Measurements from ENCODE around the gene CCDC13.

The CCDC13 gene

DNA sequence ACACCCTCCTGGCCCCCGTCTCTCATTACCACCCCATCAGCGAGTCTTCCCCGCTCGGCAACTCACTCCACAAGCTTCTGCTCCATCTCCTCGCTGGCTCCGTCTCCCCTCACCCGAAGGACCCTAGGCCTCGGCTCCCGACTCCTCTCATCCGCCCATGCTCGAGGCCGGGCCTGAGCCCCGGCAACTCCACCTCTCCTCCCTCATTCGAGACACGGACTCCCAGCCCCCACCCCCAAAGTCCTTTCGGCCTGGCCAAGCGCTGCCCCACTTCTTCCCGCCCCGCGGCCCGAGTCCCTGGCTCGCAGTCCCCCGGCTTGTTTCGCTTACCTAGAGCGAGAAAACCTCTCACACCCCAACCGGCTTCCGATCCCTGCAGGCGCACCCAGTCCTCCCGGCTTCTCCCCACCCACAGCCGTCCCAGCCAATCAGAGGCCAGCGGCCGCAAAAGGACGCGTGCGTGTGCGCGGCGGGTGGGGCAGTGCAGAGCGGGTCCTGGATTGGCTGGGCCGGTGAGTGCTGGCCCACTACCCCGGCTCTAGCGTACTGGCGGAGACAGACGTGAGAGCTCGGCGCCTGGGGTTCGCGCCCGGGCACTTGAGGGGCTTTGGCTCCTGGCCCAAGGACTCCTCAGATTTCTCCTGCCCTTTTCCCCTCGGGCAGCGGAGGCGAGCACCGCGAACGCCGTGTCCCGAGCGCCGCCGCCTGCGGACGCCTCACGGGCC is 31.2 kb upstream of the CCDC13 start, which contains the start of gene HIGD1A:
TSS of gene HIGD1A (minus strand) at position 385 of the 725 bp plus-strand sequence. CDS start 10,237 bp downstream, outside the sequence.
- no peaks in the 10 kb centered on the region for H3K9me3 Mint-ChIP-seq
- peaks cover 19 to 22% of the 10 kb centered on the region in 2 donors for H3K27me3 Mint-ChIP-seq
- peak within 1 kb of the TSS; percentile 96 for H3K4me3 Mint-ChIP-seq
- ATAC-seq (replicated peaks) (peak; percentile 97), DNase-seq (peak; percentile 84 to 86 (median 86))
- peak within 1 kb of the TSS; percentile 87 to 96 for H3K27ac Mint-ChIP-seq
- peaks cover 25 to 42% of the 10 kb centered on the region in 2 donors for H3K4me1 Mint-ChIP-seq (ENCODE audit: low read depth in 2 of 2)
- H3K36me3 Mint-ChIP-seq (ENCODE audit: insufficient read depth): peaks cover 16% of the 10 kb centered on the region

DNA sequence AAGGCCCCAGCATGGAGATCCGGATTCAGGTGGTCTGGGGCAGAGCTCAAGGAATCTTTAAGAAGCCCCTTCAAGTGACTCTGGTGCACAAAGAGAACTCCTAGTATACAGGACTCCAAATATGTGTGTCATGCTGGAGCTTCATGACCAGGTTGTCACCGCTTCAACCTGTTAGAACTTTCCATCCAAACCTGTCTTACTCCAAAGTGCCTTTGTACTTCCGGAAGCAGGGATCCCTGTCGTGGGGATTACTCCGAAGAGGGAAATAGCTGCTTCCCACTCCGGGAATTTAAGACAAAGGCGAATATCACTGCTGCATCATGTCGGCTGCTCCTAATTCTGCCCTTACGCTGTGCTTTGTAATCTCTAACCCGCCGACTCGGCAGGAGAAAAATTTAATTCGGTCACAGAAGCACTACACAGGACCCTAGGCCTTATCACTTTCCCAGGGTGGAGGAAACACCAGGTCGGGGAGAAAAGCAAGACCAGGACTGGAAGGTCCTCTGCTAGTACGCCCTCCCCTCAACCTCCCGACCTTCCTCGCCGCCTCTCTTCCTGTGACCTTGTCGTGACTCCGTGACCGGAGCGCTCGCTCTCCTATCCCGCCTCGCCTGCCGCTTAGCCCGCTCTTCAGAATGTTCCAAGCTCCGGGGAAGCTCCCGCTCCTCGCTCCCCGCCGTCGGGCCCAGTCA is 30.5 kb upstream of the CCDC13 start:
- H3K4me3 Mint-ChIP-seq: peak overlapping the region; percentile 96
- H3K4me1 Mint-ChIP-seq (ENCODE audit: low read depth in 2 of 2): peaks cover 25 to 42% of the 10 kb centered on the region in 2 donors
- H3K27me3 Mint-ChIP-seq: peaks cover 16 to 19% of the 10 kb centered on the region in 2 donors
- peak in 1 of 3 experiments; percentile 4 for DNase-seq
- H3K9me3 Mint-ChIP-seq: no peaks in the 10 kb centered on the region
- ATAC-seq (replicated peaks): peak; percentile 11
- H3K27ac Mint-ChIP-seq: peak overlapping the region; percentile 87 to 96
- peaks cover 16% of the 10 kb centered on the region for H3K36me3 Mint-ChIP-seq (ENCODE audit: insufficient read depth)

DNA sequence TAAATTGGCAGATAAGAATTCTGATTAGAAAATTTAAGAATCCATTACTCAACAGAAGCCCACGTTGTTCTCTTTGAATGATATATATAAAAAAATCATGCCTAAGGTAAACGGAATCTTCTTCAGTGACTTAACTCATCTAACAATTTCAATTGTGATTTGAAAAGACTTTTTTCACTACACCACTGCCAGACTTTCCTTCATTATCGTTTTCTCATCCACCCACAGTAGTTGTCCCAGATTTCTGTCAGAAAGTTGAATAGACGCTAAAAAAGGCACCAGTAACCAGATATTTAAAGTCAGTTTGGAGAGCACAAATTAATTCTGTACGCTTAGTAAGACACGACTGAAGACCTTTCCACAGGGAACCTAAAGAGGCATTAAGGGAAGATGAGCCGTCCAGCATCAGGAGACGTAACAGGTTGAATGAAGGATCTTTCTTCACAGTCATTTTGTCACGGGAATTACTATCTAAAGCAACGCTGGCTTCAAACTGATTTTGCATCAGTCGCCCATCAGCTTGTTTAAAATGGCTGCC is 29.9 kb upstream of the CCDC13 start:
- H3K9me3 Mint-ChIP-seq: no peaks in the 10 kb centered on the region
- peak overlapping the region; percentile 96 for H3K4me3 Mint-ChIP-seq
- DNase-seq: no peak
- peaks cover 16 to 19% of the 10 kb centered on the region in 2 donors for H3K27me3 Mint-ChIP-seq
- peak overlapping the region; percentile 87 to 96 for H3K27ac Mint-ChIP-seq
- peaks cover 16% of the 10 kb centered on the region for H3K36me3 Mint-ChIP-seq (ENCODE audit: insufficient read depth)
- peaks cover 25 to 42% of the 10 kb centered on the region in 2 donors for H3K4me1 Mint-ChIP-seq (ENCODE audit: low read depth in 2 of 2)
- ATAC-seq (replicated peaks): no peak

DNA sequence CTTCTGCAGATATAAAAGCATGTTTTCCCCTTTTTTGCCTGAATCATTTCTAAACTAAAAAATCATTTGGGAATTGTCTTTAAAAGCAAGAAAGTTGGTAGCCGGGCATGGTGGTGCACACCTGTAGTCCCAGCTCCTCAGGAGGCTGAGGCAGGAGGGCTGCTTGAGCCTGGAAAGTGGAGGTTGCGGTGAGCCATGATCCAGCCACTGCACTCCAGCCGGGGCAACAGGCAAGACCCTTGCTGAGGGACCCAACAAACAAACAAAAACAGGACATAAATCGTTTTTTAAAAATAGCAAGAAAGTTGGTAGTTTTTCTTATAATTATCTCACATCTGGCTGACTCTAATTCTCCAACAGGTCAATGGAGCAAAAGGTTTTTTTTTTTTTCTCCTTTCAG is 28.7 kb upstream of the CCDC13 start:
- H3K4me1 Mint-ChIP-seq (ENCODE audit: low read depth in 2 of 2): peaks cover 25 to 42% of the 10 kb centered on the region in 2 donors
- H3K27me3 Mint-ChIP-seq: peaks cover 13 to 16% of the 10 kb centered on the region in 2 donors
- H3K36me3 Mint-ChIP-seq (ENCODE audit: insufficient read depth): peaks cover 16% of the 10 kb centered on the region
- DNase-seq (no peak), ATAC-seq (replicated peaks) (no peak)
- H3K4me3 Mint-ChIP-seq: no peak overlapping the region
- H3K27ac Mint-ChIP-seq: no peak overlapping the region
- no peaks in the 10 kb centered on the region for H3K9me3 Mint-ChIP-seq

DNA sequence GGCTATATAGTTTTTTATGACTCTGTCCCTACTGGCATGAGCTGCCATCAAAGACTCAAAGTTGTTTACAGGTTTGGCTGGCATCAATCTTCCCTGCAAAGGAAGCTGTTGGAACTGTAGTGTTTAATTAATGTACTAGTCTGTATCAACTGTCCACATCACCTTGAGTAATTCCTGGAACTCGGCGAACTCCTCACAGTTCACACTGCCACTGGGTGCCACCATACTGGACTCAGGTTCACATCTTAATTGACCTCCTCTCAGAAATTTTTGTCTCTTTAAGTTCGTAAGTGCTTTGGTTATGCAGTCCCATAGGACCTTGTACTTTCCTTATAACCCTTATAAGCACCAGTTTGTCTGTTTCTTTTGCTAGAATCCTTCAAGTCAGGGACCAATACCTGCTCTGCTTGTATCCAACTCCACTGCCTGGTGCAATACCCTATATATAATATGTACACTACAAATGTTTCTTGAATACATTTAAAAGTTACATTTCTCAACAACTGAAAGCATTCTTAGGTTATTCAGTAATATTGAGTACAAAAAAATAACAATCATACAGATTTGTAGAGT is 28.1 kb upstream of the CCDC13 start:
- DNase-seq (no peak), ATAC-seq (replicated peaks) (no peak)
- H3K9me3 Mint-ChIP-seq: no peaks in the 10 kb centered on the region
- peaks cover 25 to 46% of the 10 kb centered on the region in 2 donors for H3K4me1 Mint-ChIP-seq (ENCODE audit: low read depth in 2 of 2)
- H3K27ac Mint-ChIP-seq: peak overlapping the region in 1 of 2 donors; percentile 25
- peaks cover 8 to 10% of the 10 kb centered on the region in 2 donors for H3K27me3 Mint-ChIP-seq
- H3K36me3 Mint-ChIP-seq (ENCODE audit: insufficient read depth): peaks cover 14% of the 10 kb centered on the region
- no peak overlapping the region for H3K4me3 Mint-ChIP-seq

DNA sequence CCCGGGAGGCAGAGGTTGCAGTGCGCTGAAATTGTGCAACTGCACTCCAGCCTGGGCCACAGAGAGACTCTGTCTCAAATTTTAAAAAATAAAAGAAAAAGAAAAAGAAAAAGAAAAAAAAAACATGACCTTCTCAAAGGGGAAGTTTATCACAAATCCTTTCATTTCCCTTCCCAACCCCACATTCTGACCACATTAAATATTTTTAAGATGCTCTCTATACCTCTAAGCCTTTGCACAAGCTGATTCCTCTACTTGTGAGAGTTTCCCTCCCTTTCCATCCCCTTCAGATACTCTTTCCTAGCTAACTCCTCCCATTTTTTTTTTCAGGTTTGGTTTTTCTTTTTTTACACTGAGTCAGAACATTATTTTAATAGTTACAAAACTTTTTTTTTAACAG is 27.2 kb upstream of the CCDC13 start:
- peaks cover 25 to 53% of the 10 kb centered on the region in 2 donors for H3K4me1 Mint-ChIP-seq (ENCODE audit: low read depth in 2 of 2)
- H3K27ac Mint-ChIP-seq: peak overlapping the region in 1 of 2 donors; percentile 41
- ATAC-seq (replicated peaks): no peak
- H3K27me3 Mint-ChIP-seq: peaks cover 0 to 1% of the 10 kb centered on the region in 2 donors
- peaks cover 15% of the 10 kb centered on the region for H3K36me3 Mint-ChIP-seq (ENCODE audit: insufficient read depth)
- DNase-seq: no peak
- no peaks in the 10 kb centered on the region for H3K9me3 Mint-ChIP-seq
- no peak overlapping the region for H3K4me3 Mint-ChIP-seq

DNA sequence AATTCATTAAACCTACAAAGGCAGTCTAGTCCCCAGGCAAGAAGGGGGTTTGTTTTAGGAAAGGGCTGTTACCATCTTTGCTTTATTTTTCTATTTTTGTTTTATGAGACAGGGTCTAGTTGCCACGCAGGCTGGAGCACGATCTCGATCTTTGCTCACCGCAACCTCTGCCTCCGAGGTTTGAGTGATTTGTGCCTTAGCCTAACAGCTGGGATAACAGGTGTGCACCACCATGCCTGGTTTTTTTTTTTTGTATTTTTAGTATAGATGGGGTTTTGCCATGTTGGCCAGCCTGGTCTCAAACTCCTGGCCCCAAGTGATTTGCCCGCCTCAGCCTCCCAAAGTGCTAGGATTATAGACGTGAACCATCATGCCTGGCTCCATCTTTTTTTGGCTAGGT is 26.3 kb upstream of the CCDC13 start:
- H3K36me3 Mint-ChIP-seq (ENCODE audit: insufficient read depth): peaks cover 11% of the 10 kb centered on the region
- peaks cover 21 to 51% of the 10 kb centered on the region in 2 donors for H3K4me1 Mint-ChIP-seq (ENCODE audit: low read depth in 2 of 2)
- no peak overlapping the region for H3K4me3 Mint-ChIP-seq

DNA sequence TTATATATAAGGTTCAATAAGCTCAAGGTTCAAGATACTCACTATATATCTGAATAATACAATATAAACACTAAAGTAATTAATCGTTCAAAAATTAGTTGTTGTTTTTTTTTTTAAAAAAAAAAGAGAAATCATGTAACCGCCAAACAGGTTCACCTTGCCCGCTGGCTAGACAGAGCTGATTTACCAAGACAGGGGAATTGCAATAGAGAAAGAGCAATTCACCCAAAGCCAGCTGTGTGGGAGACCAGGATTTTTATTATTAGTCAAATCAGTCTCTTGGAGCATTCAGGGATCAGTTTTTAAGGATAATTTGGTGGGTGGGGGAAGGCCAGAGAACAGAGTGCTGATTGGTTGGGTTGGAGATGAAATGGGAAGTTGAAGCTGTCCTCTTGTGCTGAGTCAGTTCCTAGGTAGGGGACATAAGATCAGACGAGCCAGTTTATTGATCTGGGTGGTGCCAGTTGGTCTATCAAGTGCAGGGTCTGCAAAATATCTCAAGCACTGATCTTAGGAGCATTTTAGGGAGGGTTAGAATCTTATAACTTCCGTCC is 23.4 kb upstream of the CCDC13 start:
- DNase-seq (no peak), ATAC-seq (replicated peaks) (no peak)
- H3K4me3 Mint-ChIP-seq: no peak overlapping the region
- peaks cover 8 to 28% of the 10 kb centered on the region in 2 donors for H3K4me1 Mint-ChIP-seq (ENCODE audit: low read depth in 2 of 2)
- no peaks in the 10 kb centered on the region for H3K27me3 Mint-ChIP-seq
- H3K36me3 Mint-ChIP-seq (ENCODE audit: insufficient read depth): peaks cover 24% of the 10 kb centered on the region
- no peak overlapping the region for H3K27ac Mint-ChIP-seq
- H3K9me3 Mint-ChIP-seq: no peaks in the 10 kb centered on the region

More for the DNA sequence above, 26.3 kb upstream of the CCDC13 start:
- peak overlapping the region in 1 of 2 donors; percentile 41 for H3K27ac Mint-ChIP-seq
- no peak for ATAC-seq (replicated peaks)
- H3K27me3 Mint-ChIP-seq: no peaks in the 10 kb centered on the region
- DNase-seq: no peak
- H3K9me3 Mint-ChIP-seq: no peaks in the 10 kb centered on the region

DNA sequence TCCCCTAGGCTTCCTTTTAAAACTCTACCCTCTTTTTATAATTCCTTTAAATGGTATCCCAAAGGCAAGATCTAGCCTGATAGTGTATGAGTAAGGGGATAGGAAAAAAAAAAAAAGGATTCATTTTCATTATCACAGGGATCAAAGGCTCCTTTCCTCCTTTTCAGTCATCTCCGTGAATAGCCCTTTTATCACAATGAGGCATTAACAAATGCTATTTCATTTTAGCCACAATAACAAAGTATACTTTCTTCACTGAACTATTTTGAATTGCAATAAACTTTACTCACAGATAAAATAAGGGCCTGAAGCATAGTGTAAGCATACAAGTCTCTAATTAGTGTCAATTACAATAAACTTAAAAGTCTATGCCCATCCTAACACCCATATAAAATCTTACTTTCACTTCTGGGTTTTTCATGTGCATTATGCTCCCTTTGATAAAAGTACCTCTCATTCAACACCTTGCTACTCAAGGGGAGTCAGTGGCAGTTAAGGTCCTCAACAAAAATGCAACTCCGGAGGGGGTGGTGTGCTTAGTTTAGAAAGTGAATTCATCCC is 22.6 kb upstream of the CCDC13 start:
- peak overlapping the region in 1 of 2 donors; percentile 71 for H3K27ac Mint-ChIP-seq
- H3K4me3 Mint-ChIP-seq: no peak overlapping the region
- H3K4me1 Mint-ChIP-seq (ENCODE audit: low read depth in 2 of 2): peaks cover 9 to 27% of the 10 kb centered on the region in 2 donors
- DNase-seq: no peak
- ATAC-seq (replicated peaks): no peak
- H3K36me3 Mint-ChIP-seq (ENCODE audit: insufficient read depth): peaks cover 24% of the 10 kb centered on the region
- no peaks in the 10 kb centered on the region for H3K27me3 Mint-ChIP-seq
- H3K9me3 Mint-ChIP-seq: no peaks in the 10 kb centered on the region

DNA sequence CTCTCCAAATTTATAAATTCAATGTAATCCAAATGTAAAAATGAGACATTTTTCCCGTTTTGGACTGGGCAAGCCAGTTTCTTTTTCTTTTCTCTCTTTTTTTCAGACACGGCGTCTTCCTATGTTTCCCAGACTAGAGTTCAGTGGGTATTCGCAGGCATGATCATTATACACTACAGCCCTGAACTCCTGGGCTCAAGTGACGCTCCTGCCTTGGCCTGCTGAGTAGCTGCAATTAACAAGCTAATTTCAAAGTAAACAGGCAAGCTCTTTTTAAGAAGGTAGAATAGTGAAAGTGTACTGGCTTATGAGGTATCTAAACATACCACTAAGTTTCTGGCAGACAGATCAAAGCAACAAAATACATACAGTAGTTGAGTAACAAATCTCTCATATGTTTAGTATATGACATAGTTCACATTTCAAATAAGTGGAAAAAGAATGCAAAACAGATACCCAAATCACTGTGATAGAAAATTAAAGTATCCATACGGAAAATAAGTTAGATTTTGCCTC is 17.7 kb upstream of the CCDC13 start:
- no peaks in the 10 kb centered on the region for H3K27me3 Mint-ChIP-seq
- DNase-seq (no peak), ATAC-seq (replicated peaks) (no peak)
- H3K36me3 Mint-ChIP-seq (ENCODE audit: insufficient read depth): peaks cover 43% of the 10 kb centered on the region
- H3K27ac Mint-ChIP-seq: no peak overlapping the region
- peaks cover 8 to 22% of the 10 kb centered on the region in 2 donors for H3K4me1 Mint-ChIP-seq (ENCODE audit: low read depth in 2 of 2)
- H3K4me3 Mint-ChIP-seq: no peak overlapping the region
- H3K9me3 Mint-ChIP-seq: no peaks in the 10 kb centered on the region

DNA sequence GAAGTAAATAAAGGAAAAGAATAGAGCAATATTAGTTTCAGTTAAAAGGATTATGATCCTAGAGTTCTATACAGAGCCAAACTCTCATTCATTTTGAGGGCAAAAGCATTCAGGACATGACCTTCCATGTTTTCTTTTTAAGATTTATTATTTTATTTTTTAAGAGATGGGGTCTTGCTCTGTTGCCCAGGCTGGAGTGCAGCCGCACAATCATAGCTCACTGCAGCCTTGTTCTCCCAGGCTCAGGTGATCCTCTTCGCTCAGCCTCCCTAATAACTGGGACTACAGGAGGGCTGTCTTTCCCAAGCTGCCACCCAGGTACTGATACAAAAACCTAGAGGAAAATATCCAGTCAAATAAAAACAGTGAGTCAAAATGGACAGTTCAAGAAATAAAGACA is 13.6 kb upstream of the CCDC13 start:
- Mint-ChIP-seq H3K27me3 (no peaks in the 10 kb centered on the region), H3K27ac (peak overlapping the region in 1 of 2 donors; percentile 75), H3K4me1 (ENCODE audit: low read depth in 2 of 2) (peaks cover 4 to 12% of the 10 kb centered on the region in 2 donors), H3K9me3 (no peaks in the 10 kb centered on the region), H3K36me3 (ENCODE audit: insufficient read depth) (peaks cover 33% of the 10 kb centered on the region), H3K4me3 (no peak overlapping the region)
- DNase-seq (no peak), ATAC-seq (replicated peaks) (no peak)

DNA sequence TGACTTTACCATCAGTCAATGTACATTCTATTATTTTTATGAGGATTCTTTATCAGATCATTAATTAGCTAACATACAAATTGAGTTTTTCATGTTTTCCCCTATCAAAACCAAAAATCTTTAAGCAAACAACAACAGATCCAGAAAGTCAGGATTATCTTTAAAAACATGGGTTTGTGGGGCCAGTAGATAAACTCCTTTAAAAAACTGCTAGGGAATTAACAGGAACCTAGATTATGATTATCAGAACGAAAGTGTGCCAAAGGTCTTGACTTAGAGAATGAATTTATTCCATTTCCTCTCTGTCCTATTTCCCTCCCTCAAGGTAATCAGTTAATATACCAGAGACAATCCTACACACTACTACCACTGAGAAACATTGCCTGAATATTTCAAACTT is 13.2 kb upstream of the CCDC13 start:
- Mint-ChIP-seq H3K4me3 (no peak overlapping the region), H3K4me1 (ENCODE audit: low read depth in 2 of 2) (peaks cover 4 to 12% of the 10 kb centered on the region in 2 donors), H3K27ac (peak overlapping the region in 1 of 2 donors; percentile 75), H3K9me3 (no peaks in the 10 kb centered on the region), H3K36me3 (ENCODE audit: insufficient read depth) (peaks cover 33% of the 10 kb centered on the region), H3K27me3 (no peaks in the 10 kb centered on the region)
- DNase-seq (no peak), ATAC-seq (replicated peaks) (no peak)

Data from effector memory CD8-positive, alpha-beta T cell (primary cell).